Left lung (tissue), 10 donors: ENCODE data around the gene SIDT1. TPM values are rescaled to one million over a fixed set of nuclear protein-coding genes. Genes with fewer than 3 reads are reported as not detected.
A peak's percentile ranks its signal among the peaks of the same experiment; 100 is the strongest.

Experiments
- ATAC-seq: fragments of 200-7000 bp; cut with Tn5 transposase; one replicate; pipeline ENCODE4 v1.9.1; 2020; ENCODE audit warnings: moderate library complexity
- DNase-seq, 4 donors: peaks; one replicate each; pipeline ENCODE4 v3.0.0-alpha.2; 2013 to 2020
- H3K27ac ChIP-seq, 2 donors: fragments of 200-600 bp; sonication (generic) in 1 of 2; one replicate each; pipeline versions ENCODE4 v1.5.0 to v1.8.0; 2020 to 2021
- H3K27me3 ChIP-seq, 2 donors: fragments of 200-600 bp; sonication (generic) in 1 of 2; one replicate each; pipeline versions ENCODE4 v1.5.0 to v1.8.0; 2020 to 2021
- H3K36me3 ChIP-seq, 2 donors: fragments of 200-600 bp; sonication (generic) in 1 of 2; one replicate each; pipeline versions ENCODE4 v1.5.0 to v1.8.0; 2020 to 2021
- H3K4me1 ChIP-seq, 2 donors: fragments of 200-600 bp; one replicate each; pipeline ENCODE4 v1.8.0; 2021
- H3K4me3 ChIP-seq, 2 donors: fragments of 200-600 bp; sonication (generic) in 1 of 2; one replicate each; pipeline versions ENCODE4 v1.5.0 to v1.8.0; 2020 to 2021; ENCODE audit warnings: mild to moderate bottlenecking in 1 of 2
- H3K9me3 ChIP-seq, 2 donors: fragments of 200-600 bp; sonication (generic) in 1 of 2; one replicate each; pipeline versions ENCODE4 v1.5.0 to v1.8.0; 2020 to 2021
- CTCF ChIP-seq, 2 donors: fragments of 200-600 bp; sonication (generic) in 1 of 2; IDR thresholded peaks; one replicate each; pipeline versions ENCODE4 v1.5.0 to v1.8.0; 2021; ENCODE audit warnings: antibody characterized with exemption in 2 of 2
- intact Hi-C, 2 donors: fragments of 100-400 bp; cut with DNase I; formaldehyde crosslinking; loops; one replicate each; pipeline versions ENCODE4 v1.11.2 to v1.14.2; 2022
- polyA plus RNA-seq, 6 donors: library from polyadenylated mRNA; unstranded; fragments of 120-200 nt; gene quantifications; one replicate each; pipeline ENCODE4 v1.2.1, GENCODE V29; 2013; ENCODE audit not compliant: insufficient read length in 6 of 6
- total RNA-seq, 2 donors: library from RNA; stranded (reverse); fragmentation: NEBNext Ultra II Directional; extraction: Animal tissue kit (Norgen Biotek cat#: 25700); gene quantifications; one replicate each; pipeline ENCODE4 v1.2.1, GENCODE V29; 2021
- donor health status: DM: no; HTN: yes; CAD: no.
- donor health status: DM: no; HTN: no; CAD: no.

SIDT1 gene
- total and polyA plus RNA-seq, 8 donors = 1.8 to 4.7 (median 2.7) TPM

- no peak overlapping the region for H3K4me3 ChIP-seq
- intact Hi-C loops = no loop called here
- no peaks in the 10 kb centered on the region for H3K27me3 ChIP-seq
- DNase-seq (no peak), ATAC-seq (no peak)
- TF ChIP-seq CTCF (IDR thresholded peaks at IDR 0.05) = no peak
- H3K9me3 ChIP-seq = no peaks in the 10 kb centered on the region
- no peaks in the 10 kb centered on the region for H3K36me3 ChIP-seq
- H3K4me1 ChIP-seq = no peaks in the 10 kb centered on the region
- no peak overlapping the region for H3K27ac ChIP-seq
Observed at GRCh38 chr3:113551820-113552219, 19.5 kb downstream of the SIDT1 start.

- no peak for TF ChIP-seq CTCF (IDR thresholded peaks at IDR 0.05)
- Histone ChIP-seq H3K4me3 (no peak overlapping the region), H3K36me3 (no peaks in the 10 kb centered on the region), H3K27me3 (no peaks in the 10 kb centered on the region), H3K27ac (no peak overlapping the region), H3K4me1 (no peaks in the 10 kb centered on the region), H3K9me3 (no peaks in the 10 kb centered on the region)
- intact Hi-C loops = no loop called here
- DNase-seq (no peak), ATAC-seq (no peak)
Observed at GRCh38 chr3:113552851-113553250, 20.5 kb downstream of the SIDT1 start.

GRCh38 chr3:113555138-113555537 is 22.8 kb downstream of the SIDT1 start:
- no peak for DNase-seq
- intact Hi-C loops = no loop called here
- no peaks in the 10 kb centered on the region for H3K36me3 ChIP-seq
- H3K4me1 ChIP-seq = no peaks in the 10 kb centered on the region
- H3K9me3 ChIP-seq = no peaks in the 10 kb centered on the region
- H3K27ac ChIP-seq = no peak overlapping the region
- no peak for TF ChIP-seq CTCF (IDR thresholded peaks at IDR 0.05)
- H3K4me3 ChIP-seq = no peak overlapping the region
- no peaks in the 10 kb centered on the region for H3K27me3 ChIP-seq
- no peak for ATAC-seq

GRCh38 chr3:113556316-113556945 is 24.1 kb downstream of the SIDT1 start:
- ATAC-seq = peak; percentile 52

GRCh38 chr3:113556946-113557335 is 24.6 kb downstream of the SIDT1 start:
- Histone ChIP-seq H3K9me3 (no peaks in the 10 kb centered on the region), H3K4me3 (no peak overlapping the region), H3K27ac (no peak overlapping the region), H3K27me3 (no peaks in the 10 kb centered on the region), H3K36me3 (no peaks in the 10 kb centered on the region), H3K4me1 (no peaks in the 10 kb centered on the region)
- no peak for TF ChIP-seq CTCF (IDR thresholded peaks at IDR 0.05)
- ATAC-seq = no peak
- intact Hi-C loops = no loop called here
- DNase-seq = no peak

More at GRCh38 chr3:113556316-113556945, 24.1 kb downstream of the SIDT1 start:
- Histone ChIP-seq H3K27ac (no peak overlapping the region), H3K9me3 (no peaks in the 10 kb centered on the region), H3K27me3 (no peaks in the 10 kb centered on the region), H3K4me1 (no peaks in the 10 kb centered on the region), H3K36me3 (no peaks in the 10 kb centered on the region), H3K4me3 (no peak overlapping the region)
- intact Hi-C loops = no loop called here
- peak in 2 of 4 donors; percentile 46 to 65 for DNase-seq
- no peak for TF ChIP-seq CTCF (IDR thresholded peaks at IDR 0.05)
